GM12878 (cell line): Measurements from ENCODE around the gene TBC1D8B. TPM values are rescaled to one million over a fixed set of nuclear protein-coding genes. Genes with fewer than 3 reads are reported as not detected.

Source experiments
- ETV6 ChIP-seq, 2 experiments: fragments of 450-650 bp in 1 of 2; IDR thresholded peaks in 1 of 2; conservative IDR thresholded peaks in 1 of 2; 2 replicates each; pipeline ENCODE4 v1.6.1; 2014; ENCODE audit warnings: antibody characterized with exemption in 1 of 2, borderline replicate concordance in 1 of 2, low read depth in 1 of 2, mild to moderate bottlenecking in 1 of 2, moderate library complexity in 1 of 2
- HDAC2 ChIP-seq: fragments of 200-600 bp; sonication (generic); IDR thresholded peaks from 2 replicates; pipeline ENCODE4 v1.6.1; 2017
- IRF5 ChIP-seq: fragments of 450-650 bp; IDR thresholded peaks from 2 replicates; pipeline ENCODE4 v1.6.1; 2017; ENCODE audit warnings: borderline replicate concordance
- MEF2A ChIP-seq: IDR thresholded peaks from 2 replicates; pipeline ENCODE4 v1.6.1; 2011; ENCODE audit warnings: low read depth, mild to moderate bottlenecking, low read length, moderate library complexity; ENCODE audit not compliant: insufficient read depth
- NFXL1 ChIP-seq: fragments of 450-650 bp; IDR thresholded peaks from 2 replicates; pipeline ENCODE4 v1.6.1; 2017; ENCODE audit warnings: antibody characterized with exemption, mild to moderate bottlenecking, borderline replicate concordance
- PAX5 ChIP-seq: IDR thresholded peaks from 2 replicates; pipeline ENCODE4 v1.6.1; 2011; ENCODE audit warnings: low read depth, low read length, borderline replicate concordance
- PKNOX1 ChIP-seq: fragments of 450-650 bp; IDR thresholded peaks from 2 replicates; pipeline ENCODE4 v1.6.1; 2016; ENCODE audit warnings: mild to moderate bottlenecking
- PML ChIP-seq: IDR thresholded peaks from 2 replicates; pipeline ENCODE4 v1.6.1; 2012; ENCODE audit warnings: low read length, inconsistent platforms
- POLR2A ChIP-seq: IDR thresholded peaks from 2 replicates; pipeline ENCODE4 v1.6.1; 2011; ENCODE audit warnings: low read depth, mild to moderate bottlenecking, low read length
- POLR2AphosphoS5 ChIP-seq: IDR thresholded peaks from 2 replicates; pipeline ENCODE4 v1.6.1; 2011; ENCODE audit warnings: mild to moderate bottlenecking, low read length, inconsistent platforms
- RB1 ChIP-seq: fragments of 450-650 bp; formaldehyde crosslinking; IDR thresholded peaks from 2 replicates; pipeline ENCODE4 v1.6.1; 2017; ENCODE audit warnings: mild to moderate bottlenecking, borderline replicate concordance
- SIN3A ChIP-seq: IDR thresholded peaks from 2 replicates; pipeline ENCODE4 v1.6.1; 2012; ENCODE audit warnings: low read depth, low read length, improper control_type of control experiment
- SIX5 ChIP-seq: IDR thresholded peaks from 2 replicates; pipeline ENCODE4 v1.6.1; 2011; ENCODE audit warnings: mild to moderate bottlenecking, low read depth, low read length, moderate library complexity; ENCODE audit not compliant: severe bottlenecking
- SMC3 ChIP-seq: IDR thresholded peaks from 2 replicates; pipeline ENCODE4 v1.6.1; 2011; ENCODE audit warnings: low read length, improper control_type of control experiment, borderline replicate concordance
- ZBTB11 ChIP-seq: fragments of 450-650 bp; formaldehyde crosslinking; IDR thresholded peaks from 2 replicates; pipeline ENCODE4 v1.5.0; 2022; ENCODE audit warnings: mild to moderate bottlenecking, missing genetic modification characterization
- ZNF622 ChIP-seq: fragments of 450-650 bp; IDR thresholded peaks from 2 replicates; pipeline ENCODE4 v1.6.1; 2017; ENCODE audit warnings: mild to moderate bottlenecking, inconsistent platforms
- polyA plus RNA-seq, 11 experiments: library from polyadenylated mRNA; depleted of rRNA in 4 of 11; unstranded in 6 of 11; stranded (reverse) in 5 of 11; fragments of >200 nt; fragmentation: Nextera tagmentation in 4 of 11; fragmentation: Illumina TruSeq in 1 of 11; extraction: Ambion mirVana in 4 of 11; extraction: Trizol in 1 of 11; gene quantifications; 1 replicate in 1 of 11; 2 replicates in 10 of 11; pipeline versions ENCODE4 v1.2.1 to v1.2.3, GENCODE V29; 2011 to 2016; ENCODE audit warnings: inconsistent platforms in 2 of 11, missing spikeins in 2 of 11, low read depth in 1 of 11
- total RNA-seq, 4 experiments: library from RNA; depleted of rRNA in 3 of 4; stranded (reverse); fragments of >200 nt in 3 of 4; fragmentation: Illumina TruSeq in 1 of 4; extraction: Trizol in 1 of 4; gene quantifications; 2 replicates each; pipeline versions ENCODE4 v1.2.1 to v1.2.3, GENCODE V29; 2013 to 2021
- TF ChIP-seq, protein P1 (sequence below): fragments of 150-350 bp; IDR thresholded peaks from 2 replicates; pipeline ENCODE4 v1.6.1; 2016; ENCODE audit warnings: low read depth, low read length
- TF ChIP-seq, protein P2 (sequence below): fragments of 450-650 bp; IDR thresholded peaks from 2 replicates; pipeline ENCODE4 v1.6.1; 2018; ENCODE audit warnings: borderline replicate concordance, mild to moderate bottlenecking; ENCODE audit not compliant: partially characterized antibody

The TBC1D8B gene
- total and polyA plus RNA-seq, 10 of the 15 experiments (the other 5 are each of a cell fraction or from before 2014, with no cell fraction given) = 0.95 to 2.6 (median 1.6) TPM

DNA sequence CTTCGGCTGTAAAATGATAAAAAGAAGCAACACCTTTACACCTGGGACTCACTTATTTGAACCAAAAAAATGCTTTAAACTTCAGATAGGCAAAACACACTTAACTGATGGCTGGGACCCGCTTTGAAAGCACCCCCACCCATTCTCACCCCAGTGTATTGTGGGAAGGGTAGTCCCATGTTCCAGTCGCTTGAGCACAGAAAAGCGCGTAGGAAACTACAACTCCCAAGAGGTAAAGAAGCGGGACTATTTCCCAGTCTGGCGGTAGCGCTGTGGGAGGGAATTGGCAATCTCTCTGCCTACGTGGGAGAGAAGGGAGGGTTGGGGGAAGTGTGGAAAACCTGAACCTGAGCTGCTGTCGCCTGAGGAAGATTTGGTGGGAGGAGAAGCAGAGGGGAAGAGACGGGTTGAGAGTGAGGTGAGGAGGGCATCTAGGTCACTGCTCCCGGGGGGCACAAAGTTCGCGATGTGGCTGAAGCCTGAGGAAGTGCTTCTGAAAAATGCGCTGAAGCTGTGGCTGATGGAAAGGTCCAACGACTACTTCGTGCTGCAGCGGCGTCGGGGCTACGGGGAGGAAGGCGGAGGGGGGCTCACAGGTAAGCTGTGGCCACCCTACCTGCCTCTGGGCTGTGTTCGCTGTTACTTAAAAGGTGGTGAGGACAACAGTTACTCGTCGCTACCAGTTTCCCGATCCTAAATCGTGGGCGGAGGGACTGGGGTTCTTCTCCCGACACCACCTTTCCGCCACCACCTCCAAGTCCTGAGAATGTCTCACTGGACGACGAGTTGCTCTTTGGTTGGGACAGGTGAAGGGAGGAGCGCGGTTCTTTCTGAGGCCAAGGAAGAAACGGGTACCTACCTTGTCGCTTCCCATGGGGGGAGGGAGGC is at the start of gene TBC1D8B (continued):
- TF ChIP-seq POLR2AphosphoS5 (no peak), ETV6 (conservative IDR thresholded peaks at IDR 0.05 in 1 of 2, IDR thresholded peaks at IDR 0.05 in 1 of 2; ENCODE audit: borderline replicate concordance in 1 of 2, low read depth in 1 of 2) (no peak), HDAC2 (no peak), SIN3A (no peak), PAX5 (0 out of 2 replicates have a peak, but pooled peaks have one; percentile 14), ZNF622 (no peak), RB1 (no peak), PKNOX1 (no peak), SIX5 (peak; percentile 84), SMC3 (no peak), ZBTB11 (no peak), POLR2A (no peak), NFXL1 (no peak), MEF2A (no peak), IRF5 (no peak), PML (no peak)
- TF ChIP-seq, protein P1, sequence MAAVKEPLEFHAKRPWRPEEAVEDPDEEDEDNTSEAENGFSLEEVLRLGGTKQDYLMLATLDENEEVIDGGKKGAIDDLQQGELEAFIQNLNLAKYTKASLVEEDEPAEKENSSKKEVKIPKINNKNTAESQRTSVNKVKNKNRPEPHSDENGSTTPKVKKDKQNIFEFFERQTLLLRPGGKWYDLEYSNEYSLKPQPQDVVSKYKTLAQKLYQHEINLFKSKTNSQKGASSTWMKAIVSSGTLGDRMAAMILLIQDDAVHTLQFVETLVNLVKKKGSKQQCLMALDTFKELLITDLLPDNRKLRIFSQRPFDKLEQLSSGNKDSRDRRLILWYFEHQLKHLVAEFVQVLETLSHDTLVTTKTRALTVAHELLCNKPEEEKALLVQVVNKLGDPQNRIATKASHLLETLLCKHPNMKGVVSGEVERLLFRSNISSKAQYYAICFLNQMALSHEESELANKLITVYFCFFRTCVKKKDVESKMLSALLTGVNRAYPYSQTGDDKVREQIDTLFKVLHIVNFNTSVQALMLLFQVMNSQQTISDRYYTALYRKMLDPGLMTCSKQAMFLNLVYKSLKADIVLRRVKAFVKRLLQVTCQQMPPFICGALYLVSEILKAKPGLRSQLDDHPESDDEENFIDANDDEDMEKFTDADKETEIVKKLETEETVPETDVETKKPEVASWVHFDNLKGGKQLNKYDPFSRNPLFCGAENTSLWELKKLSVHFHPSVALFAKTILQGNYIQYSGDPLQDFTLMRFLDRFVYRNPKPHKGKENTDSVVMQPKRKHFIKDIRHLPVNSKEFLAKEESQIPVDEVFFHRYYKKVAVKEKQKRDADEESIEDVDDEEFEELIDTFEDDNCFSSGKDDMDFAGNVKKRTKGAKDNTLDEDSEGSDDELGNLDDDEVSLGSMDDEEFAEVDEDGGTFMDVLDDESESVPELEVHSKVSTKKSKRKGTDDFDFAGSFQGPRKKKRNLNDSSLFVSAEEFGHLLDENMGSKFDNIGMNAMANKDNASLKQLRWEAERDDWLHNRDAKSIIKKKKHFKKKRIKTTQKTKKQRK = no peak
- TF ChIP-seq, protein P2, sequence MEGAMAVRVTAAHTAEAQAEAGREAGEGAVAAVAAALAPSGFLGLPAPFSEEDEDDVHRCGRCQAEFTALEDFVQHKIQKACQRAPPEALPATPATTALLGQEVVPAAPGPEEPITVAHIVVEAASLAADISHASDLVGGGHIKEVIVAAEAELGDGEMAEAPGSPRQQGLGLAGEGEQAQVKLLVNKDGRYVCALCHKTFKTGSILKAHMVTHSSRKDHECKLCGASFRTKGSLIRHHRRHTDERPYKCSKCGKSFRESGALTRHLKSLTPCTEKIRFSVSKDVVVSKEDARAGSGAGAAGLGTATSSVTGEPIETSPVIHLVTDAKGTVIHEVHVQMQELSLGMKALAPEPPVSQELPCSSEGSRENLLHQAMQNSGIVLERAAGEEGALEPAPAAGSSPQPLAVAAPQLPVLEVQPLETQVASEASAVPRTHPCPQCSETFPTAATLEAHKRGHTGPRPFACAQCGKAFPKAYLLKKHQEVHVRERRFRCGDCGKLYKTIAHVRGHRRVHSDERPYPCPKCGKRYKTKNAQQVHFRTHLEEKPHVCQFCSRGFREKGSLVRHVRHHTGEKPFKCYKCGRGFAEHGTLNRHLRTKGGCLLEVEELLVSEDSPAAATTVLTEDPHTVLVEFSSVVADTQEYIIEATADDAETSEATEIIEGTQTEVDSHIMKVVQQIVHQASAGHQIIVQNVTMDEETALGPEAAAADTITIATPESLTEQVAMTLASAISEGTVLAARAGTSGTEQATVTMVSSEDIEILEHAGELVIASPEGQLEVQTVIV = no peak
